B cell (primary cell): ENCODE data around the gene MINAR1. TPM values are rescaled to one million over a fixed set of nuclear protein-coding genes. Genes with fewer than 3 reads are reported as not detected.

Experiments used
- ATAC-seq: fragments of 200-7000 bp; cut with Tn5 transposase; one replicate; pipeline ENCODE4 v1.10.0; 2021; ENCODE audit warnings: low read depth, mild to moderate bottlenecking, moderate number of reproducible peaks, moderate library complexity
- CTCF ChIA-PET: fragments of 350-600 bp; sonication (Branson Sonifier 250); formaldehyde crosslinking; loops from one replicate; lab custom pipeline; 2021; ENCODE audit warnings: antibody characterized with exemption, inconsistent platforms; lab: Charles Lee
- POLR2A ChIA-PET: fragments of 350-600 bp; sonication (Branson Sonifier 250); formaldehyde crosslinking; loops from one replicate; lab custom pipeline; 2021; ENCODE audit warnings: antibody characterized with exemption; lab: Charles Lee
- DNase-seq: peaks from one replicate; pipeline ENCODE4 v3.0.0; 2013
- H2AFZ ChIP-seq: 2 replicates; pipeline ENCODE4 v1.6.1; 2012; ENCODE audit warnings: mild to moderate bottlenecking, low read depth, low read length; ENCODE audit not compliant: insufficient read depth, poor library complexity, severe bottlenecking
- H3K27ac ChIP-seq, 2 donors: 1 replicate in 1 of 2; 2 replicates in 1 of 2; pipeline ENCODE4 v1.5.1; 2012 to 2013; ENCODE audit warnings: low read length in 2 of 2, mild to moderate bottlenecking in 2 of 2, moderate library complexity in 1 of 2
- H3K27me3 ChIP-seq, 4 experiments: fragments of 200-600 bp in 1 of 4; sonication (generic) in 1 of 4; replicated peaks in 1 of 4; 1 replicate in 2 of 4; 2 replicates in 2 of 4; pipeline versions ENCODE4 v1.6.1 to v1.7.0; 2013 to 2016; ENCODE audit warnings: low read length in 3 of 4, mild to moderate bottlenecking in 2 of 4, mixed read lengths in 1 of 4, moderate library complexity in 1 of 4; ENCODE audit not compliant: insufficient read depth in 4 of 4, control insufficient read depth in 3 of 4; ENCODE audit errors: control extremely low read depth in 1 of 4
- H3K36me3 ChIP-seq, 2 experiments: replicated peaks in 1 of 2; 1 replicate in 1 of 2; 2 replicates in 1 of 2; pipeline versions ENCODE4 v1.6.1 to v1.7.1; 2013; ENCODE audit warnings: low read length in 1 of 2; ENCODE audit not compliant: insufficient read depth in 2 of 2, control insufficient read depth in 1 of 2; ENCODE audit errors: control extremely low read depth in 1 of 2, extremely low read depth in 1 of 2
- H3K4me1 ChIP-seq, 2 donors: fragments of 200-600 bp in 1 of 2; sonication (generic) in 1 of 2; 1 replicate in 1 of 2; 2 replicates in 1 of 2; pipeline versions ENCODE4 v1.5.1 to v1.6.1; 2013 to 2017; ENCODE audit warnings: low read length in 2 of 2; ENCODE audit not compliant: control insufficient read depth in 2 of 2, insufficient read depth in 2 of 2
- H3K4me2 ChIP-seq: replicated peaks from 2 replicates; pipeline ENCODE3; 2012; ENCODE audit warnings: mild to moderate bottlenecking, low read depth, low read length; ENCODE audit not compliant: poor library complexity, severe bottlenecking
- H3K4me3 ChIP-seq, 5 experiments: fragments of 200-600 bp in 1 of 5; sonication (generic) in 1 of 5; 1 replicate in 3 of 5; 2 replicates in 2 of 5; pipeline versions ENCODE4 v1.5.1 to v1.7.0; 2011 to 2016; ENCODE audit warnings: low read length in 4 of 5, mild to moderate bottlenecking in 4 of 5, low read depth in 2 of 5, control low read depth in 1 of 5, moderate library complexity in 1 of 5; ENCODE audit not compliant: insufficient read depth in 1 of 5; ENCODE audit errors: control extremely low read depth in 1 of 5, extremely low read depth in 1 of 5
- H3K79me2 ChIP-seq: fragments of 200-600 bp; sonication (generic); one replicate; pipeline ENCODE4 v1.6.0; 2016; ENCODE audit warnings: low read length; ENCODE audit not compliant: control insufficient read depth, insufficient read depth
- H3K9ac ChIP-seq: fragments of 200-600 bp; sonication (generic); 2 replicates; pipeline ENCODE4 v1.6.1; 2017; ENCODE audit warnings: mild to moderate bottlenecking, low read length, moderate library complexity
- H3K9me3 ChIP-seq, 3 donors: one replicate each; pipeline versions ENCODE4 v1.6.1 to v1.7.1; 2013; ENCODE audit warnings: low read length in 2 of 3; ENCODE audit not compliant: control insufficient read depth in 2 of 3, insufficient read depth in 1 of 3; ENCODE audit errors: control extremely low read depth in 1 of 3
- H4K20me1 ChIP-seq: 2 replicates; pipeline ENCODE4 v1.6.0; 2012; ENCODE audit warnings: mild to moderate bottlenecking, low read length; ENCODE audit not compliant: insufficient read depth, control insufficient read depth, poor library complexity, severe bottlenecking
- H3K27ac Mint-ChIP-seq: one replicate; pipeline ENCODE4 v1.8.0; 2021; ENCODE audit warnings: mixed read lengths
- H3K27me3 Mint-ChIP-seq: one replicate; pipeline ENCODE4 v1.8.0; 2021; ENCODE audit warnings: mixed read lengths
- H3K4me1 Mint-ChIP-seq: one replicate; pipeline ENCODE4 v1.8.0; 2021; ENCODE audit warnings: mixed read lengths
- H3K4me3 Mint-ChIP-seq: one replicate; pipeline ENCODE4 v1.8.0; 2021; ENCODE audit warnings: mixed read lengths
- H3K9me3 Mint-ChIP-seq: one replicate; pipeline ENCODE4 v1.8.0; 2022; ENCODE audit warnings: mixed read lengths; ENCODE audit not compliant: insufficient read depth
- CTCF ChIP-seq: fragments of 200-600 bp; IDR thresholded peaks from one replicate; pipeline ENCODE4 v1.8.0; 2022; ENCODE audit warnings: antibody characterized with exemption, mild to moderate bottlenecking
- EZH2 ChIP-seq: IDR thresholded peaks from 2 replicates; pipeline ENCODE4 v1.6.1; 2012; ENCODE audit warnings: borderline replicate concordance, low read depth, mild to moderate bottlenecking, moderate library complexity, low read length; ENCODE audit not compliant: insufficient read depth, poor library complexity, severe bottlenecking
- WGBS: methylation state at CpG from one replicate; pipeline ENCODE4 v1.1.5; 2013; ENCODE audit warnings: missing lambda C conversion rate; ENCODE audit not compliant: insufficient coverage; 5-methylcytosine and 5-hydroxymethylcytosine counted together
- intact Hi-C: fragments of 100-400 bp; cut with micrococcal nuclease; formaldehyde crosslinking; loops from one replicate; pipeline ENCODE4 v1.10.0; 2022
- polyA plus RNA-seq: library from polyadenylated mRNA; depleted of rRNA; stranded (reverse); fragments of >200 nt; gene quantifications from 2 replicates; pipeline ENCODE4 v1.2.3, GENCODE V29; 2012
- total RNA-seq, 2 donors: library from RNA; stranded (reverse); fragments of 120-200 nt in 1 of 2; gene quantifications; 1 replicate in 1 of 2; 2 replicates in 1 of 2; pipeline versions ENCODE4 v1.2.3 to v1.2.4, GENCODE V29; 2013 to 2022

The MINAR1 gene
- total and polyA plus RNA-seq, 2 donors (not counting 1 experiment from before 2014, with no cell fraction given): 0.16 to 0.27 TPM

GRCh38 chr15:79432345-79433275 lies 474 bp downstream of the MINAR1 start:
- Mint-ChIP-seq H3K9me3 (no peaks in the 10 kb centered on the region), H3K27me3 (peaks cover 69% of the 10 kb centered on the region), H3K4me3 (no peak overlapping the region), H3K4me1 (peaks cover 12% of the 10 kb centered on the region), H3K27ac (no peak overlapping the region)
- no peak for ATAC-seq
- DNase-seq: no peak
- H3K4me2 ChIP-seq: peak overlapping the region; percentile 48
- H4K20me1 ChIP-seq: no peaks in the 10 kb centered on the region
- ChIA-PET POLR2A (no interaction called here), CTCF (no interaction called here)
- TF ChIP-seq EZH2: no peak
- no peak for TF ChIP-seq CTCF
- peaks cover 12 to 14% of the 10 kb centered on the region in 2 donors for H3K4me1 ChIP-seq
- H3K9ac ChIP-seq: no peak overlapping the region
- H3K9me3 ChIP-seq: no peaks in the 10 kb centered on the region
- H3K36me3 ChIP-seq: no peaks in the 10 kb centered on the region
- no peaks in the 10 kb centered on the region for H3K79me2 ChIP-seq
- peaks cover 0 to 43% (median 24%) of the 10 kb centered on the region in 4 experiments for H3K27me3 ChIP-seq
- H3K27ac ChIP-seq: no peak overlapping the region
- H2AFZ ChIP-seq: no peak overlapping the region
- 8% methylated on average over 84 of the region's 84 CpGs for WGBS
- H3K4me3 ChIP-seq: no peak overlapping the region
- intact Hi-C loops: no loop called here
